Chondrocyte (in vitro differentiated cells): ENCODE results near the gene OCA2. TPM values are rescaled to one million over a fixed set of nuclear protein-coding genes. Genes with fewer than 3 reads are reported as not detected.

ENCODE experiments used
- DNase-seq: peaks from one replicate; pipeline ENCODE4 v3.0.0; 2021; ENCODE audit warnings: mixed read lengths, low spot score
- H3K27ac Mint-ChIP-seq: one replicate; pipeline ENCODE4 v1.8.0; 2021; ENCODE audit warnings: mild to moderate bottlenecking, moderate library complexity, mixed read lengths; ENCODE audit not compliant: unreplicated experiment
- H3K27me3 Mint-ChIP-seq: 2 replicates; pipeline ENCODE4 v1.8.0; 2021; ENCODE audit warnings: low read depth, mixed read lengths
- H3K36me3 Mint-ChIP-seq: 2 replicates; pipeline ENCODE4 v1.8.0; 2021; ENCODE audit warnings: low read depth, mixed read lengths
- H3K4me1 Mint-ChIP-seq: 2 replicates; pipeline ENCODE4 v1.8.0; 2021; ENCODE audit warnings: low read depth, mild to moderate bottlenecking, mixed read lengths
- H3K4me3 Mint-ChIP-seq: one replicate; pipeline ENCODE4 v1.8.0; 2021; ENCODE audit warnings: mild to moderate bottlenecking, moderate library complexity, mixed read lengths; ENCODE audit not compliant: unreplicated experiment
- H3K9me3 Mint-ChIP-seq: 2 replicates; pipeline ENCODE4 v1.8.0; 2021; ENCODE audit warnings: low read depth, mixed read lengths
- total RNA-seq: library from RNA; stranded (reverse); gene quantifications from 3 replicates; pipeline ENCODE4 v1.2.1, GENCODE V29; 2021
- TF ChIP-seq, protein P1 (sequence below): fragments of 200-600 bp; sonication (generic); IDR thresholded peaks from 2 replicates; pipeline ENCODE4 v1.5.0; 2021; ENCODE audit warnings: antibody characterized with exemption, mild to moderate bottlenecking, moderate library complexity

The OCA2 gene
- total RNA-seq, 1 donor from 2014 or later: 0.75 TPM

DNA sequence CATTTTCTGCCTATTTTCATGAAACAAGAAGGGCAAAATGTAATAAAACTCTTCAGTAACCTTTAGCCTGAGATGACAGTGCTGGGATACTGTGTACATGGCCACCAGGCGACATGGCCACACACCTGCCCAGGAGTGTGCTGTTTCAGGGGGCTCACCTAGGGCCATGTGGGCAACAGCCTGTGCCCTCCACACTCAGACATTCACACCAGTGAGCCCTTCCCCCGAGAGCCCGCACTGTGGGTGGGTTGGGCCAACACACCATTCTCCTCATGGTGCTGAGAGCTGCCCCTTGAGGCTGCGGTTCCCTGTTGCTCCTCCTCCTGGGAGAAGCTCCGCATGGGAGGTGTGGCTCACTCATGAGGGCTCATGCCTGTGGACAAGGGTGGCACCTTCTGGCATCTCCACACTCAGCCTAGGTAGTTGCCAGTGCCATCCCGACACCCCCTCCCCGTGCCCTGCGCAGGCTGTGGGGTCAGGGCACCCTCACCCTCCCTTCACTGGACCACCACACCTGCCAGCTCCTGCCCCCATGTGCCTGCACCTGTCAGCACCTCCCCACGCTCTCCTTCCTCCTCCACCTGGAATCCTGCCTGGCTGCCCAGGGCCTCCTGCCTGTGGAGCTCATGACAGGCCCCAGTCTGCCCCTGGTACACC lies 19.7 kb downstream of the OCA2 start:
- H3K9me3 Mint-ChIP-seq: peaks cover 3% of the 10 kb centered on the region
- H3K4me1 Mint-ChIP-seq: peaks cover 4% of the 10 kb centered on the region
- peaks cover 2% of the 10 kb centered on the region for H3K36me3 Mint-ChIP-seq
- DNase-seq: no peak
- H3K27me3 Mint-ChIP-seq: no peaks in the 10 kb centered on the region
- H3K4me3 Mint-ChIP-seq: no peak overlapping the region
- TF ChIP-seq, protein P1, sequence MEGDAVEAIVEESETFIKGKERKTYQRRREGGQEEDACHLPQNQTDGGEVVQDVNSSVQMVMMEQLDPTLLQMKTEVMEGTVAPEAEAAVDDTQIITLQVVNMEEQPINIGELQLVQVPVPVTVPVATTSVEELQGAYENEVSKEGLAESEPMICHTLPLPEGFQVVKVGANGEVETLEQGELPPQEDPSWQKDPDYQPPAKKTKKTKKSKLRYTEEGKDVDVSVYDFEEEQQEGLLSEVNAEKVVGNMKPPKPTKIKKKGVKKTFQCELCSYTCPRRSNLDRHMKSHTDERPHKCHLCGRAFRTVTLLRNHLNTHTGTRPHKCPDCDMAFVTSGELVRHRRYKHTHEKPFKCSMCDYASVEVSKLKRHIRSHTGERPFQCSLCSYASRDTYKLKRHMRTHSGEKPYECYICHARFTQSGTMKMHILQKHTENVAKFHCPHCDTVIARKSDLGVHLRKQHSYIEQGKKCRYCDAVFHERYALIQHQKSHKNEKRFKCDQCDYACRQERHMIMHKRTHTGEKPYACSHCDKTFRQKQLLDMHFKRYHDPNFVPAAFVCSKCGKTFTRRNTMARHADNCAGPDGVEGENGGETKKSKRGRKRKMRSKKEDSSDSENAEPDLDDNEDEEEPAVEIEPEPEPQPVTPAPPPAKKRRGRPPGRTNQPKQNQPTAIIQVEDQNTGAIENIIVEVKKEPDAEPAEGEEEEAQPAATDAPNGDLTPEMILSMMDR: no peak
- H3K27ac Mint-ChIP-seq: no peak overlapping the region

DNA sequence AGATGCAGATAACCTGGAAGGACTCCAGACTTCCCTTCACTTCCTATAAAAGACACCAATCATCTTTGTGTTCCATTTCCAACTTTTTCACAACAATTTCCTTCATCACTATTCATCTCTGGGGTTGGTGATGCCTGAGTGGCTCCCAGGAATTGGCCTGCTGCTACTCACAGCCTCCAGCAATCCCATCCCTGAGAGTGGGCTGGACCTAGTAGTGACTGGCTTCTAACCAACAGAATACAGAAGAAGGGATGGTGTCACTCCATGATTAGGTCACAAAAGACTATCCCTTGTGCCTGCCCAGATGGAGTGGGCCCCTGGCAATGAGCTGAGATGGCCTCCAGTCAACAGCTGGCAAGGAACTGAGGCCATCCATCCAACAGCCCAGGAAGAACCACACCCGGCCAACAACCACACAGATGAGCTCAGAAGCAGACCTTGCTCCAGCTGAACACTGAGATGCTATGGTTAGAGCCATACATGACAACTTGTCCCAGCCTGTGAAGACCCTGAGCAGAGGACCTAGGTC lies 20.9 kb downstream of the OCA2 start:
- H3K27ac Mint-ChIP-seq: no peak overlapping the region
- no peaks in the 10 kb centered on the region for H3K27me3 Mint-ChIP-seq
- DNase-seq: no peak
- H3K9me3 Mint-ChIP-seq: no peaks in the 10 kb centered on the region
- H3K36me3 Mint-ChIP-seq: no peaks in the 10 kb centered on the region
- TF ChIP-seq, protein P1: no peak
- H3K4me3 Mint-ChIP-seq: no peak overlapping the region
- peaks cover 4% of the 10 kb centered on the region for H3K4me1 Mint-ChIP-seq

DNA sequence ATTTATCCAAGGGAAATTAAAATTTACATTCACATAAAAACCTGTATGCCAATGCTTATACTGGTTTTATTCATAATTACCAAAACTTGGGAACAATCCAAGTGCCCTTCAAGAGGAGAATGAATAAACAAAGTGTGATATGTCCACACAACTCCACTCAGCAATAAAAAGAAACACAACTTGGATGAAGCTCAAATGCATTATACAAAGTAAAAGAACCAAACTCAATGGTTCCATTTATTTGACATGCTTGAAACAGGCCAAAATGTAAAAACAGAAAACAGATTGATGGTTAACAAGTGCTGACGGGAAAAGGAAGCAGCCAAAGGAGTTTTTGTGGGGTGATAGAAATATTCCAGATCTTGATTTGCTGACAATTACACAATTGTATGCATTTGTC lies 23.5 kb downstream of the OCA2 start:
- Mint-ChIP-seq H3K4me1 (peaks cover 4% of the 10 kb centered on the region), H3K36me3 (no peaks in the 10 kb centered on the region), H3K9me3 (no peaks in the 10 kb centered on the region), H3K27me3 (no peaks in the 10 kb centered on the region), H3K27ac (no peak overlapping the region), H3K4me3 (no peak overlapping the region)
- DNase-seq: no peak
- TF ChIP-seq, protein P1: no peak

DNA sequence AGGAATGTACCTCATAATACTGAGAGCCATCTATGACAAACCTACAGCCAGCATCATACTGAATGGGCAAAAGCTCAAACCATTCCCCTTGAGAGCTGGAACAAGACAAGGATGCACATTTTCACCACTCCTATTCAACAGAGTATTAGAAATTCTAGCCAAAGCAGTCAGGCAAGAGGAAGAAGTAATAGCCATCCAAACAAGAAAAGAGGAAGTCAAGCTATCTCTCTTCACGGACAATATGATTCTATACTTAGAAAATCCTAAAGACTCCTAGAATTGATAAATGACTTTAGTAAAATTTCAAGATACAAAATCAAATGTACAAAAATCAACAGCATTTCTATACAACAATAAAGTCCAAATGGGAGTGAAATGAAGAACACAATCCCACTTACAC lies 30.2 kb downstream of the OCA2 start:
- no peak for DNase-seq
- no peak overlapping the region for H3K27ac Mint-ChIP-seq
- H3K4me3 Mint-ChIP-seq: no peak overlapping the region
- peaks cover 5% of the 10 kb centered on the region for H3K36me3 Mint-ChIP-seq
- no peaks in the 10 kb centered on the region for H3K4me1 Mint-ChIP-seq
- peaks cover 6% of the 10 kb centered on the region for H3K9me3 Mint-ChIP-seq
- TF ChIP-seq, protein P1: no peak
- peaks cover 6% of the 10 kb centered on the region for H3K27me3 Mint-ChIP-seq

DNA sequence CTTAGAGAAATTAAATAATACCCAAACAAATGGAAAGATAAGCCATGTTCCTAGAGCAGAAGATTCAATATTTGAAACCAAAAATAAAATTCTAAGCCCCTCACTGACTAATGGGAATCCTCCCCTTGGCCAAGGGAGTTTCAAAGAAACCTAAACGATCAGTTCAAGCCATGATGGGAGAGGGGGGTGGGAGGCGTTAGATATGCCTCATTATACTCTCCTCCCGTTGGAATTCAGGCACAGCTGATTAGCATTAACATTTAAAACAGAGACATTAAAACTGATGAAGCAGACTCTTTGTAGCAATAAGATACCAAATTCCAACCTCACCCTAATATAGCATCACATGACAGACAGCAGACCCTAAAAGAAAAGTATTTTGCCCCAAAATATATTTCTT lies 32.9 kb downstream of the OCA2 start:
- H3K27ac Mint-ChIP-seq: no peak overlapping the region
- no peaks in the 10 kb centered on the region for H3K4me1 Mint-ChIP-seq
- H3K9me3 Mint-ChIP-seq: peaks cover 16% of the 10 kb centered on the region
- peaks cover 5% of the 10 kb centered on the region for H3K36me3 Mint-ChIP-seq
- no peak overlapping the region for H3K4me3 Mint-ChIP-seq
- no peak for DNase-seq
- peaks cover 6% of the 10 kb centered on the region for H3K27me3 Mint-ChIP-seq
- TF ChIP-seq, protein P1: no peak
